ENCODE results near the gene COQ5.

COQ5 gene

GRCh38 chr12:120457133-120457532 lies 71.8 kb downstream of the COQ5 start:
- DNase-seq (ENCODE audit: low read depth in 2 of 2, low spot score in 1 of 2): no peak

- no peak for DNase-seq (ENCODE audit: low read depth in 2 of 2, low spot score in 1 of 2)
These were observed 73.7 kb downstream of the COQ5 start for GRCh38 chr12:120455302-120455701.

GRCh38 chr12:120453977-120454376 lies 75.0 kb downstream of the COQ5 start:
- DNase-seq (ENCODE audit: low read depth in 2 of 2, low spot score in 1 of 2): no peak

Data from stimulated activated CD8-positive, alpha-beta memory T cell treated with anti-CD3 and anti-CD28 coated beads, Interleukin-4, amount 100 ng/mL, for 1 hour (primary cell).